Stimulated activated CD4-positive, alpha-beta T cell treated with anti-CD3 and anti-CD28 coated beads, Interleukin-15, amount 100 ng/mL, for 24 hours (primary cell): ENCODE measurements around the gene TAB2.

ENCODE experiments used
- DNase-seq: peaks from one replicate; pipeline ENCODE4 v3.0.0-alpha.2; 2020

The TAB2 gene

DNA sequence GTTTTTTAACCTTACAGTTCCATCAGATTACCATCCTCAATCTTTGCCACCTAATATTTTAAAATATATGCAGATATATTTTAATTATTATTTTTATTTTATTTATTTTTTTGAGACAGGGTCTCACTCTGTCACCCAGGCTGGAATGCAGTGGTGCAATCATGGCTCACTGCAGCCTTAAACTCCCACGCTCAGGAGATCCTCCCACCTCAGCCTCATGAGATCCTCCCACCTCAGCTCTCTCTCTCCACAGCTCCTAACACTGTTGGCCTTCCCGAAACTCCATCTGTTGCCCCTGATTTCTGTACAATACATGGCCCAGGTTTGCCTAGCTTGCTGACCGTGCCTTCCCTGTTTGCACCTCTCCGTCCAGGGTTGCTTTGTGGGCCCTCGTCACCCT, 4.4 kb upstream of the TAB2 start:
- no peak for DNase-seq

DNA sequence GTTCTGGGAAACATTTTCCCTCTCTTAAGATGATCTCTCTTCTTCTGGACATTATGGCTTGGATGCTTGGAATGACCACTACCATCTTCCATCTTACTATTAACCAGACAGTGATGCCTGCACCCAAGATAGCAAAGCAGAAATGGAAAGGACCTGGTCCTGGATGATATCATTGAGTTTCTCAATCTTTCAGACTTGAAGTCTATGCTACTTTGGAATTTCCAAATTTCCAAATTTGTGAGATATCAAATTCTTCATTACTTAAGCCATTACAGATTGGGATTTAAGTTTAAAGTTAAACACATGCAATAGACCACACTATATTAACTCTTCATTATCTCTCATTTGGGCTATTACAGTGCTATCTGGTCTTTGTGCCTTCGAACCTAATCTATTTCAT, 3.7 kb upstream of the TAB2 start:
- DNase-seq = no peak

GRCh38 chr6:149314325-149314905, 3.1 kb upstream of the TAB2 start:
- no peak for DNase-seq

DNA sequence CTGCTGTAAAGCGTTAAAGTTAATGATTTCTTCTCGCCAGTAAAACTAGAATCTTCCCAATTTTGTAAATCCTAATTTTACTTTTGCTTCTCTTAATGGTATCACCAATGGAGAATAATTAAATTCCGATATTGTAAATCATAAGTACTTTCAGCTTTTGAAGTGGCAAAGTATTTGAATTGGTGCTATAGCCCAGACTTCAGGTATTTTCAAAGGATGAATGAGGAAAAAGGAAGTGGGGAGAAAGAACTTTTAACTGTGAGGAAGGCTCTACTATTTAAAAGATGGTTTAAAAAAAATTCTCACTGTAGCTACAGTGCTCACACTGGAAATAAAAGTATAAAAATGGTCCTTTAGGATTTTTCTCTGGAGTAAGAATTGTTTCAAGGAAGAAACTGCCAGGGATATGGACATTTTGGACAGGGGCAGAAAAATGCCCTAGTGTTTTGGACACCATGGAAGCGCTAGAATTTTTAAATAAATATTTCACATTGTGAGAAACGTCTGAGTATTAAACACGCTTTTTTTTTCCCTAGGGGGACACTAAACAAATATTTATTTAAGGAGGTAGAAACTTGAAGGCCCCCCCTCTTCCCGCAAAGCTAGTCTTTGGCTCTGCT, 1.3 kb upstream of the TAB2 start:
- no peak for DNase-seq

DNA sequence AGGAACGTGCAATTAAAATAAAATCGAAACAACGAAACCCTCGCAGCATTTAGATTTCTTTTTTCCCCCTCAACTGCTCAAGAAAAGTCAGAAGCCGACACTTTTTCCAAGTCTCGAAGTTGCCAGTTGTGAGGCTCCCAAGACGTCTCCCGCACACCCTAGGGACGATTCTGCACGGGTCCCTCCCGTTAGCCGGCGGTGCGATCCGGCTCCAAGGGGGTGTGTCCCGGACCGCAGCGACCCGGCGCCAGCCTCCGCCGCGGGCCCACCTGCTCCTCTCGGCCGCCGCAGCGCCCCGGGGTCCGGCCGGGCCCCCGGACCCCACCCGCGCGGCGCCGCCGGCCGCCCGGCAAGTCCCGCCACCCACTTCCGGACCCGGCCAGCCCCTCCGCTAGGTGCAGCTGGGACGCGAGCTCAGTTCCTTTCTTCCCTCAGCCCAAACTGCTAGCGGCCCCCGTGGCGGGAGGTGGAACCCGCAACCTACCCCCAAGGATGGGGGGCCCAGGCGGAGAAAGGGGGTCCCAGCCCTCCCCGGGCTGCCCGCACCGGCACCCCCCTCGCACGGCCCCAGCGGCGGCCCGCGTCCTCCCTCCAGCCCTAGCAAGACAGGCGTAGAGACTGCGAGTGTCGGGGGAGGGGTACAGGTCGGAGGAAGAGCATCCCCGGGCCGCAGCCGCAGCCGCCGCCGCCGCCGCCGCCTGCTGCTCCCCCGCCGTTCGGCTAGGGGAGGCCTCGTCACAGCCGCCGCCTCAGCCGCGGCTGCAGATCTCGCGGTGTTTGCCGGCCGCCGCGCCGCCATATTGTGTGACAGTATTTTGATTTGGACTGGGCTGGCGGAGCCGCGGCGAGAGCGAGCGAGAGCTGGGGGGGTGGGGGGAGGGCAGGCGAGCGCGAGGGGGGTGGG, 520 bp upstream of the TAB2 start:
- DNase-seq = peak; percentile 90

- DNase-seq = peak; percentile 14
Observed at GRCh38 chr6:149318581-149319286, 1.2 kb downstream of the TAB2 start.

DNA sequence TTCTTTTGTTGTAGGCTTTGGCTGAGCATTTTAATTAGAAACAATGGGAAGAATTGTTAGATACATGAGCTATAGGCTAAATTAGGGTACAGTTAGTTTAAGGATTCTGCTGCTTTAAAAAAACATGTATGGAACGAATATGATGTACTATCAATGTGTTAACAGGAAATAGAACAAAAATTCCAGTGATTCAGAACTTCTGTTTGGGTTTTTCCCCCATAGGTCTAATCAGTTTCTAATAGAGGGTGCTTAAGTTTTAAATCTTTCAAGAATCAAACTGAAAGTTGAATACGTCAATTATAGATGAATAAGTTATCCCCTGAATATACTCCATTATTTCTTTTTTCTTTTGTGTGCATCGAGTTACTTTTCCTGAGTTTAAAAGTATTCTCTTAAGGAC, 1.9 kb downstream of the TAB2 start:
- no peak for DNase-seq

DNA sequence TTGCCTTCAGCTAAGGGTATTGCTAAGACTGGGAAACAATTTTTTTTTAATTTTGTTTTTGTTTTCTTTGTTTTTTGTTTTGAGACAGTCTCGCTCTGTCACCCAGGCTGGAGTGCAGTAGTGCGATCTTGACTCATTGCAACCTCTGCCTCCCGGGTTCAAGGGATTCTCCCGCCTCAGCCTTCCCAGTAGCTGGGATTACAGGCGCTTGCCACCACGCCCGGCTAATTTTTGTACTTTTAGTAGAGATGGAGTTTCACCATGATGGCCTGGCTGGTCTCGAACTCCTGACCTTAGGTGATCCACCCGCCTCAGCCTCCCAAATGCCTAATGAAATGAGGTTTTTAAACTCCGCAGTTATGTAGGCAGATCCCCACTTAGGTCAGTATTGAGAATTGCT, 2.5 kb downstream of the TAB2 start:
- peak; percentile 45 for DNase-seq

GRCh38 chr6:149320796-149321195, 3.3 kb downstream of the TAB2 start:
- no peak for DNase-seq

- DNase-seq = no peak
Observed at GRCh38 chr6:149323353-149323752, 5.8 kb downstream of the TAB2 start.

GRCh38 chr6:149323925-149324324, 6.4 kb downstream of the TAB2 start:
- DNase-seq = no peak

DNA sequence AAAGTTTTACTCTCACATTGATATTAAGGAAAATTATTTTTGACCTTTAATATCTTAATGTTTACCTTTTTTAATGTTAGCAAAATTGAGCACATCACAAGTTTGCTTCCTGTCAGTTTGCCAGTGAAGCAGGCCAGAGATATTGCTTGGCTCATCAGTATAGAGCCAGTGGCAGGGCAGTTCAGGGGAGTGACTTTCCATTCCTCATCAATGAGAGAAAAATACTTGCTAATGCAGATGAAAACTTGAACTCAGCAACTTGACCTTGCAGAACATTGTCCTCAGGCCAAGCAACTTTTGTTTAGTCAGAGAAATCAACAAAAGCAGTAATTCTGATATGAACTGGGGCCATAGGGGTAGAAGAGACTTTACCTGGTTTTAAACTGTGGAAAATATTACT, 6.9 kb downstream of the TAB2 start:
- DNase-seq = peak; percentile 16

- no peak for DNase-seq
Observed at GRCh38 chr6:149325648-149326236, 8.2 kb downstream of the TAB2 start.

DNA sequence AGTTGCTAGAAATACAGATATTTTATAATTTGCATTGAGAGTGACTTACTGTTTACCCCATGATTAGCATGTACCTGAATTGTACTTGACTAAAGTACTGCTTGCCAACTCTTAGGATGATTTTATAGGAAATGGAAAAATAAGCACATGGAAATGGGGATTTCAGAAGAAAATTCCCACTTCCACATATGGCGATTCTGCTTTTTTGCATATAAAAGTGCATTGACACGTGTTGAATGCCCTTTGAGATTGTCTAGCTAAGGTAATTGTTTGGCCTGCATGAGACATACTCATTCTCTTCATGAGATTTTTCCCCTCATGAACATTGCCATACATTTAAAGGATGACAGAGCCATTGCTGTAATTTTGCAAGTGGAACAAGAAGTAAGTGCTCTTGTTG, 10.1 kb downstream of the TAB2 start:
- no peak for DNase-seq

GRCh38 chr6:149328083-149328482, 10.6 kb downstream of the TAB2 start:
- no peak for DNase-seq

- no peak for DNase-seq
Observed at GRCh38 chr6:149329529-149329928, 12.0 kb downstream of the TAB2 start.

DNA sequence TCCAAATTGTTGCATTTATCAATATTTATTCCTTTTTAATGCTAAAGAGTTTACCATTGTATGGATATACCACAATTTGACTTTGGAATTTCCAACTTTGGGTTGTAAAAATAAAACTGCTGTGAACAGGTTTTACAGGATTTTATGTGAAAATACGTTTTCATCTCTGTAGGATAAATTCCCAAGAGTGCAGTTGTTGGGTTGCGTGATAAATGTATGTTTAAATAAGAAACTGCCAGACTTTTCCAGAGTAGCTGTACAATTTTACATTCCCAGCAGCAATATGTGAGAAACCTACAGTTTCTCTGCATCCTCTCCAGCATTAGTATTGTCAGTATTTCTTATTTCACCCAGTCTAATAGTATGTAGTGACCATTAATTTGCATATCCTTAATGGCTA, 12.6 kb downstream of the TAB2 start:
- no peak for DNase-seq

GRCh38 chr6:149331043-149331807, 13.7 kb downstream of the TAB2 start:
- DNase-seq = no peak

GRCh38 chr6:149331871-149332270, 14.4 kb downstream of the TAB2 start:
- DNase-seq = no peak

GRCh38 chr6:149332602-149333265, 15.2 kb downstream of the TAB2 start:
- no peak for DNase-seq

DNA sequence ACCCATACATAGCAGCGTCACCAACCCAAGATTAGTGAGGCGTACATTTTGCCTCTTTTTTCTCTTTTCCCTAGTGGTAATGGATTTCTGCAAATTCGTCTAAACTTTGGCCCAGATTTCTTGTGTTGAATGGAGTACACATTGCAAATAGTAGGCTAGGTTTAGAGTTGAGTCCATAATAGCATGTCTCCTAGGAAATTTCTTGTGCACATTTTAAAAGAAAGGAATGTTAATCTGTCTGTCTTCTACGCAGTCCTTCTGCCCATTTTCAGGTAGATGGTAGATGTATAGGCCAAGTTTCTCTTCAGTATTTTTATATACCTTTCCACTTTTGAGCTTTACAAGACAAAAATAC, 15.7 kb downstream of the TAB2 start:
- DNase-seq = no peak

GRCh38 chr6:149334201-149334600, 16.7 kb downstream of the TAB2 start:
- DNase-seq = no peak
